HG03103 (cell line): ENCODE measurements around the gene TBXAS1.
A peak's percentile ranks its signal among the peaks of the same experiment; 100 is the strongest.
"Not testable (repeated sequence)": the region's sequence is repeated elsewhere in the genome, so short reads cannot be mapped to it uniquely, and the experiment has no call there.

ENCODE experiments used
- ATAC-seq: cut with Tn5 transposase; IDR thresholded peaks from one replicate; pipeline ENCODE4 v1.9.1; 2021; ENCODE audit warnings: low read depth; ENCODE audit not compliant: unreplicated experiment

The TBXAS1 gene

GRCh38 chr7:139825666-139826290 is 3.3 kb upstream of the TBXAS1 start:
- ATAC-seq, result no peak

- no peak for ATAC-seq
Observed at GRCh38 chr7:139827042-139827441, 2.0 kb upstream of the TBXAS1 start.

DNA sequence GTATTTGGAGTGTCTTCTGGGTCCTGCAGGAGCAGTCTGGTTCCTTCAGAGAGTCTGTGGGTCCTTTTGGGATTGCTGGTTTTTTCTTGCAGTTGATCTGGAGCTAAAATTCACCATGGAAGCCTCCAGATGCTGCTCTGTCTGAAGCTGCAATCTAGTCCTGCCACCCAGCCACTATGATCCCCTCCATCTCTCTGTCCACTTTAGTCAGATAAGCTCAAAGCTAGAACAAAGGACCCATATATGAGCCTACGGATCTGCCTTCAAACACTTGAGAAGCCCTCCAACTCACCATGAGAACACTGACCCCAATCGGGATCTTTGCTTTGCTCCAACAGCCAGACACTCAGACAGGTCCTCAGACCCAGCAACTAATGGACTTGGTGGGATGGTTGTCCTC is 618 bp upstream of the TBXAS1 start:
- no peak for ATAC-seq

DNA sequence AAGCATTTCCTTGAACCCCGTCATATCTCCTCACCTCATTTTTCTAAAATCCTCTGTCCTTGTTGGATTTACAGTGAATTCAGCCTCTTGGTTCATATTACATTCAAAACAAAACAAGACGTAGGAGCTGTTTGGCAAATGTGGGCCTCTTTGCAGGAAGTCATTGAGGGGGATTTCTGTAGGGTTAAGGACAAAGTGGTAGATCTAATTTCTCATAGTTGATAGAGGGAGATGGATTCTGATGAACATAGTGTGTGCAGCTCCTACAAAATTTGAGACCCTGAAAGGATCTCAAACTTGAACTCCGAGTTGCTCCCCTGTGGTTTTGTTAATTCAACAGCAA is 682 bp downstream of the TBXAS1 start:
- ATAC-seq, result no peak

DNA sequence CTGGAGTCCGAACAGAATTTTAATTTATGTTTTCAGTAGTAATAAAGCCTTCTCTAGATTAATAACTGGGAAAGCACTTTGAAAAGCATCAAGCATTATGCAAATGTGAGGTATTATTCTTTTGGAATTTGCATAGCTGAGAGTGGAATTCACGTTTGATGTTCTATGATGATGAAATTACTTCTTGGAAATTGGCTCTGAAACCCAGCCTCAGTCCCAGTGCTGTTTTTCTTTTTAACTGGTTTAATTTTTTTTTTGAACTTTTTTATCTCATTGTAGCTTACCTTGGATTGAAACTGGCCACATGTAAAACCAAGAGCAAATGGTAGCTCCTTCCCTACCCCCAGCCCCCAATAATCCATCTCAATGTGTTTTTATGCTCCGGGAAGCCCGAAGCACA is 1.2 kb downstream of the TBXAS1 start:
- ATAC-seq, result no peak

- ATAC-seq, result peak; percentile 35
Observed at GRCh38 chr7:139830782-139831501, 1.9 kb downstream of the TBXAS1 start.

DNA sequence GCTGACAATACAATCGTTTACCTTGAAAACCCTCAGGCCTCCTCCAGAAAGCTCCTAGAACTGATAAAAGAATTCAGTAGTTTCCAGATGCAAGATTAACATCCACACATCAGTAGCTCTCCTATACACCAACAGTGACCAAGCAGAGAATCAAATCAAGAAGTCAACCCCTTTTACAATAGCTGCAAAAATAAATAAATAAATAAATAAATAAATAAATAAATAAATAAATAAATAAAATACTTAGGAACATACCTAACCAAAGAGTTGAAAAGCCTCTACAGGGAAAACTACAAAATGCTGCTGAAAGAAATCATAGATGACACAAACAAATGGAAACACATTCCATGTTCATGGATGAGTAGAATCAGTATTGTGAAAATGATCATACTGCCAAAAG is 6.8 kb downstream of the TBXAS1 start:
- ATAC-seq, result not testable (repeated sequence)

- ATAC-seq, result not testable (repeated sequence)
Observed at GRCh38 chr7:139837291-139837690, 8.2 kb downstream of the TBXAS1 start.

DNA sequence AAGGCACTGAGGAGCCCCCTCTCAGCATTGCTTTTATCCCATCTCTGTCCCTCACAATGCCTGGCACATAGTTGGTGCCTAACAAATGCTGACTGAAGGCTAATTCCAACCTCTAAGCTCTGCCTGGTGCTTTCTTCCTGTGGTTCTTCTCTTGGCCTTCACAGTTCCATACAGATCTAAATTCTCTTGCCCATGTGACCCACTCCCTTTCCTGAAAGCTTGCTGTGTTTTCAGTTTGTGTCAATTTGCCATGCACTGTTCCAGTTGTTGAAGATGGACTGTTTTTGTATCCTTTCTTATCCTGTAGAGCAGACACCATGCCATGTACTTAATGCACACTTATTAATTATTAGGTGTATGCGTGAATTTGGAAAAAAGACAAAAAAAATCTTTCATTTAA is 9.2 kb downstream of the TBXAS1 start:
- ATAC-seq, result no peak

DNA sequence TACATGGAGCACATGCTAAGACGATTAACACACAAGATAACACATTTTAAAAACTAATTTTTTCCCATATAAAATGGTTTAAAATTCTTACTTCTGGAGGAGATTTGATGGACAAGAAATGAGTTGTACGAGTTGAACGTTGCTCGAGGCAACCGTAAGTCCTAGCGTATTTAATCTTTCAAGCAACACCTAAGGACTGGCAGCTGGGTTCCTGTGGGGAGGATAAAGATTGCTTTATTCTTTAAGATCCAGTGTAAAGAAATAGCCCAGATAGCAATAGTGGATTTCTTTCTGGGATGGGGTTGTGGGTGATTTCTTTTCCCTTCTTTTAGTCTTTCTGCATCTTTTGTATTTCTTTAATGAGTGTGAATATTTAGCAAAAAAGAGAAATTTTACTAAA is 9.8 kb downstream of the TBXAS1 start:
- ATAC-seq, result no peak

- no peak for ATAC-seq
Observed at GRCh38 chr7:139840776-139841175, 11.7 kb downstream of the TBXAS1 start.

- peak; percentile 82 for ATAC-seq
Observed at GRCh38 chr7:139842401-139843210, 13.5 kb downstream of the TBXAS1 start.

GRCh38 chr7:139843211-139843537 is 14.1 kb downstream of the TBXAS1 start:
- not testable (repeated sequence) for ATAC-seq

- no peak for ATAC-seq
Observed at GRCh38 chr7:139844779-139845442, 15.8 kb downstream of the TBXAS1 start.

GRCh38 chr7:139845443-139845805 is 16.4 kb downstream of the TBXAS1 start:
- ATAC-seq, result no peak

GRCh38 chr7:139846297-139846696 is 17.2 kb downstream of the TBXAS1 start:
- ATAC-seq, result no peak

DNA sequence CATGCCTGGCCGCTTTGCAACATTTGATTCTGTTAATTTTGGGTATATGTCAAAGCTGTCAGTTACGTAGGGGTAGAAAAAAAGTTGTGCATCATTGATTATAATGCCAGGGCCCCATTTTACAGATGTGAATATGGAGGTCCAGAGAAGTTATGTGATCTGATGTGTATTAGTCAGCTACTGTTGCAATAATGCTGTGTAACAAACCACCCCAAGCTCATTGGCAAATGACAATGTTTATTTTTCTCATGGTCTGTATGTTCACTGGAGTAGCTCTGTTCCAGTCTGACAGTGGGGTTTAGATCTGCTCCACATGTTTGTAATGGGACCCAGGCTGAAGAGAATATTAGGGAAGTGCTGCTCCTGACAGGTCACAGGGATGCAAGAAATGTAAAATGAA is 19.2 kb downstream of the TBXAS1 start:
- ATAC-seq, result no peak

DNA sequence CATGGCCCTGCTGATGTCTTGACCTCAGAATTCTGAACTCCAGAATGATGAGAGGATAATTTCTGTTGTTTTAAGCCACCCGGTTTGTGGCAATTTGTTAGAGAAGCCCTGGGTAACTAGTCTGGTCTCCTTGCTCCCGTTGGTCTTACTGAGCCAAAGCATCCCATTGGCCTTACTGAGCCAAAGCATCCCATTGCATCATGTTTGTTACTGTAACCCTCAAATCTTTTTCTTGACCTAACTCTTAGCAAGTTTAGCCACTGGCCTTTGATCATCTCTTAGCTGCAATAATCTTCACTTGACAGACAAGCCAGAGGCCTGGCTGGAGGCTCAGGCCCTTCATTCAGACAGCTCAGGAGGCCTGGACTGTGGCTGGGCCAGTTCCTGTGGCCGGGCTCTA is 21.8 kb downstream of the TBXAS1 start:
- no peak for ATAC-seq

DNA sequence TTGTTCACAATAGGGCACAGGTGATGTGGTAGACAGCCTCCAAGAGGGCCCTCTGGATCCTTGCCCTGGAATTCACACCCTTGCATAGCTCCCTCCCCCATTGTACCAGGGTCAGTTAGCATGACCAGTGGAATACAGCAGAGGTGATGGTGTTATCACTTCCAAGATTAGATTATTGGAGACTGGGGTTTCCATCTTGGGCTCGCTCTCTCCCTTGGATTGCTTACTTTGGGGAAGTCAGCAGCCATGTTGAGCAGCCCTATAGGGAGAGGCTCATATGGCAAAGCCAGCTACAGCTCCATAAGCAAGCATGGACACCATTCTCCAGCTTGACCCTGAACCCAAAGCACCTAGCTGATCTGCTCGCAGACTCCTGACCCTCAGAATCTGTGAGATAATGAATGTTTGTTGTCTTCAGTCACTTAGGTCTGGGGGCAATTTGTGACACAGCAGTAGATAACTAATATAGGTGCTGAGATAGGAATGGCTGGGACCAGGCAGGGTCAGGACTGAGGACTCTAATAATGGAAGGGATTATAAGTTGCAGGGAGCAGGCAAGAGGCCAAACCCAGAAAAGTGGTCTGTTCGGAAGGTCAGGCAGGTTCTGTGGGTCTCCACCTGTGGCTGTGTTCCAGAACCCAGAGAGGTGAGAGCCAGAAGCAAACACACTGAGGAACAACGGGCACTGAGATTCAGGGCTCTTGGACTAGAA is 22.9 kb downstream of the TBXAS1 start:
- ATAC-seq, result no peak

DNA sequence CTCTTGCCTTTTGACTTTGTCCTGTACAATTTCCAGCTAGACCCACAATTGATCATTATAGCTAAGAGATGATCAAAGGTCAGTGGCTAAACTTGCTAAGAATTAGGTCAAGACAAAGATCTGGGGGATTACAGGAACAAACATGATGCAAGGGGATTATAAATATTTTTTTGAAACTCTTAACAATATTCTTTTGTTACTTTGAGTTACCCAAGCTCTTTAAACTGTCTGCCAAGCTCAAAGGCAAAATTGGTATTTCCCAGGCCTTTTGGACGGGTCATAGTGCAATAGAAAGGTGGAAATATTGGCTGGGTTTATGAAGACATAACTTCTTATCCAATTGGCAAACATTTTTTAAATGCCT is 23.4 kb downstream of the TBXAS1 start:
- no peak for ATAC-seq
